HG03460 (cell line): ENCODE measurements around the gene EXOC6B.

Experiments used
- ATAC-seq: cut with Tn5 transposase; IDR thresholded peaks from one replicate; pipeline ENCODE4 v1.9.1; 2021; ENCODE audit not compliant: unreplicated experiment

Gene EXOC6B

DNA sequence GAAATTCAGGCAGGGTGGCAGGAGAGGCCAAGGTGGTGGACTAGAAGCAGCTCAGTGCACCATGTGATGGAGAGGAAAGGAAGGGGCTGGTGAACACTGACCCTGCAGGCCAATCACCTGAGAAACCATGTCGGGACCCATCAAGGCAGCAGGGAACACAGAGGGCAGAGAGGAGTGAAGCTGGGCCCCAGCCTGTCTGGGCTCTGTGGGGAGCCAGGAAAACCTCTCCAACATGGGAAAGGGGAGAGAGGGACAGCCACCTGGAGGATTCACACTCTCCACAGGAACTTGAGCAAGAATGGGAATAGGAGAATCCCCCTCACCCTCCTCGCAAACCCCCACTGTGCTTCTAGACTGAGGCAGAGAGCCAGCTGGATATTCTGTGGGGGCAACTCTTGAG, 592.6 kb downstream of the EXOC6B start:
- no peak for ATAC-seq

- no peak for ATAC-seq
These were observed 602.8 kb downstream of the EXOC6B start for GRCh38 chr2:72222829-72223564.

DNA sequence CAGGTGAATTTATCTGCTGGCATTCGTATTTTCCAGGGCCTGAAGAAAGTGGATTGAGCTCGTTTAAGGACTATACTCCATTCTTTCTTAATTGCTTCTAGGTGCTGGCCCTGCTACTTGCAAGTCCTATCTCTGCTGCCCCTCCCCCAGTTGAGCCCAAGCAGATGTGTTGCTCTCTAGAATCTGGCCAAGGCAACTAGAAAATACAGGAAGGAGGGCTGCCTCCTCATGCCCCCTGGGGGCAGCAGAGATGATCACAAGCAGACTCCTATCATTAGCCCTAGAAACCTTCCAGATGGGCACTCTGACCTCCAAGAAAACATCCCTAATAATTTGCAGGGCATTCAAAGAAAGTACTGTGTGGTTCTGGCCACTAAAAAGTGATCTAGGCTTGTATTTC, 605.7 kb downstream of the EXOC6B start:
- ATAC-seq, result no peak

DNA sequence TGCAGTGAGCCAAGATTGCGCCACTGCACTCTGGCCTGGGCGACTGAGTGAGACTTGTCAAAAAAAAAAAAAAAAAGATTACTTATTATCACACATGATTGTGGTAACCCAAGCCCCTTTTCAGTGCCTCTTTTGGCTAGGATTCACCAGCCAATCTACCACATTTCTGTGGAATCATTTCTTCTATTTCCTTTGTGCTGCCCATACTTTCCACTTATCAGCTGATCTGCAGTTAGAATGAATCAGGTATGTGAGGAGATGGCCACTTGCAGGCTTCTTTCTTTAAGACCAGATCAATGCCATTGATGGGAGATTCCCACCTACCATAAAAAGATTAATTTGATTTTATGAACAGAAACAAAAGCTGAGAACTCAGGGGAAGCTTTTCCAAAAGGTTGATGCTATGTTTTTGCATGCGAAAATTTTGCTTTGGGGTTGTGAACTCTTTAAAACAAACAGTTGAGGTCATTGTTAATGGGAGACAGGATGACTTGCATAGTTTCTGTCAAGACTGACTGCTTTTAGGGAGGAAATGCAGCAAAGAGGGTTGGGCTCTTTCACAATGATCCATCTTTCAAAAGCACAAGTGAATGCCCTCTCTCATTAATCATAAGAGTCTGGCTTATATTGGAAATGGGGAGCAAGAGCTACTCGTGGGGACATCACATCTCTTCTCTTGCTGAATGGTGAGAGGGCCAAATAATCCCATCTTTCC, 611.2 kb downstream of the EXOC6B start:
- no peak for ATAC-seq

DNA sequence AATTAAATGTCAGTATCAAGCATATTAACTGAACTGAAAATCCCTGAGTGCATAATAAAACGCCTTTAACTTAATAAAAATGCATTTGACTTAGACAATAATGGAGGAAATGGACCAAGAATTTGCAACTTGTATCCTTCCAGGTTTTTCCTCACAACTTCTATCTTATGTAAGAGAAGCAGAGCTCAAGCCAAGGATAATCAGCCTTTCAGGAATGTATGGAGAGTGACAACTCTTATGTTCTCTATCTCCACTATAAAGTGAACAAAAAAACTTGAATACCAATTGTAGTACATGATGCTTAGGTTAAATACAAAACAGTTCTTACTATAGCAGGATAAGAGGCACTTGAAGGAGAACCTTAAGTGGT, 613.4 kb downstream of the EXOC6B start:
- no peak for ATAC-seq

GRCh38 chr2:72211777-72212485, 613.9 kb downstream of the EXOC6B start:
- ATAC-seq, result no peak

DNA sequence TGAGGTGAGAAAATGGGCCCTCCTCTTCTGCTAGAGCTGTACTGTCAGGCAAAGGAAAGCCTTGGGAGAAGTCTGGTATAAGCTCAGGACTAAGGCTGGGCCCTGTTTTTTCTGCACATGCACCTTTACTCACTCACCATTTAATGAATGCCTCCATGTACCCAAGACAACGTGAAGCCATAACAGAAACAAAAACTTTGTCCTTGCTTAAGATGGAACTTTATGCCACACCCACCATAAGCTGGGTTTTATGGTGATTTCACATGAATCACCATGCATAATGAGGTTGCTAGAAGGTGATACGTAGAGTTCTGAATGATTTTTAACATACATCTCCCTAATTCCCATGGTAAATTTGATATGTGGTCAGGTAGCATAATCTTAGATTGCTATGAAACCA, 614.5 kb downstream of the EXOC6B start:
- no peak for ATAC-seq

DNA sequence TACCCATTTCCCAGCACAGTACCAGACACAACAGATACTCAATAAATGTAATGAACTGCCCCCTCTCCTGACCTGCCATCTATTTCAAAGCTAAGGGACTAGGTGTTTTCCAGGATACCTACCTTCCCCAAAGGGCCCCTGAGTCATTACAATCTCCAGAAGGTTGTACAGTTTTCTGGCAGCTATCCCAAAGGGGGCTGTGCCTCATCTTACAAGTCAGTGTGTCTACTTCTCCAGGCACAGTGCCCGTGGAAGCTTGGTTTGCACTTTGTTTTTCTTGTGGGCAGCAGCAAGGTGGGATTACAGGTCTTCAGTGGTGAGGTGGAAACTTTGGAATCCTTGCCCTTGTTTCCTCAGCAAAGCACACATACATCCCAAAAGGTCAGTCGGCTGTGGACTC, 615.4 kb downstream of the EXOC6B start:
- ATAC-seq, result no peak

DNA sequence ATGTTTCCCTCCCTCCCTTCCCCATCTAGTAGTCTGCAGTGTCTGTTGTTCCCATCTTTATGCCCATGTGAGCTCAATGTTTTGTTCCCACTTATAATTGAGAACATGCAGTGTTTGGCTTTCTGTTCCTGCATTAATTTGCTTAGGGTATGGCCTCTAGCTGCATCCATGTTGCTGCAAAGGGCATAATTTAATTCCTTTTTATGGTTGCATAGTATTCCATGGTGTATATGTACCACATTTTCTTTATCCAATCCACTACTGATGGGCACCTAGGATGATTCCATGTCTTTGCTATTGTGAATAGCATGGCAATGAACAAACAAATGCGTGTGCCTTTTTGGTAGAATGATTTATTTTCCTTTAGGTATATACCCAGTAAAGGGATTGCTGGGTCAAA, 617.6 kb downstream of the EXOC6B start:
- no peak for ATAC-seq

DNA sequence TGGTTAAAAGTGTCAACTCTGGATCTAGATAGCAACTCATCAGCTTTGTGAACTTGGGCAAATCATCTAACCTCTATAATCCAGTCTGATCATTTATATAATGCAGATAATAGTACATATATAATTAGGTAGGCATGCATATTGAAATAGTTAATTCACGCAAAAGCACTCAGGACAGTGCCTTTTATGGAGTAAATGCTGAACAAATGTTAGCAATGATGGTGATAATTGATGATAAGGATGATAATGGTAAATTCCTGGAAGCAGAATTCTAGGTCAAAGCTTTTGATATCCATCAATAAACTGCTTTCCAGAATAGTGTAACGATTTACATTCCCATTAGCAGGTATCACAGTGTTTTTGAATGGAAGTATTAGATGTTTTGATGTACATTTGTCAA, 618.5 kb downstream of the EXOC6B start:
- ATAC-seq, result no peak

DNA sequence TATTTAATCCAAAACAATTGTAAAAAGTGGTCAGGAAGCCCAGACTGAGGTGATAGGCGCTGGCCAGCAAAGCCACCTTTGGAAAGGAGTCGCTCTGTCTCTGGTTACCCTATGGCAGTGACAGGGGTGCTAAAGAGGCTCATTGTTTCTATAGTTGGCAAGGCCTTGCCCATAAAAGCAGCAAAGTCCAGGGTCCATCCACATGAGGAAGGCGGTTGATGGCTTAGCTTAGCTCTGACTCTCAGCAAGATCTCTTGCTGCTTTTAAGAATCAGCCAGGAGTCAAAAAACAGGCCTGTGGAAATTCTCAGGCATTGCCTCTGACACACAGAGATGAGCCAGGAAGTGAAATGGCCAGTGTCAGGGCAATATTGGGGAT, 620.3 kb downstream of the EXOC6B start:
- ATAC-seq, result no peak

- ATAC-seq, result no peak
These were observed 620.9 kb downstream of the EXOC6B start for GRCh38 chr2:72204786-72205503.

- ATAC-seq, result no peak
These were observed 621.6 kb downstream of the EXOC6B start for GRCh38 chr2:72204156-72204785.

DNA sequence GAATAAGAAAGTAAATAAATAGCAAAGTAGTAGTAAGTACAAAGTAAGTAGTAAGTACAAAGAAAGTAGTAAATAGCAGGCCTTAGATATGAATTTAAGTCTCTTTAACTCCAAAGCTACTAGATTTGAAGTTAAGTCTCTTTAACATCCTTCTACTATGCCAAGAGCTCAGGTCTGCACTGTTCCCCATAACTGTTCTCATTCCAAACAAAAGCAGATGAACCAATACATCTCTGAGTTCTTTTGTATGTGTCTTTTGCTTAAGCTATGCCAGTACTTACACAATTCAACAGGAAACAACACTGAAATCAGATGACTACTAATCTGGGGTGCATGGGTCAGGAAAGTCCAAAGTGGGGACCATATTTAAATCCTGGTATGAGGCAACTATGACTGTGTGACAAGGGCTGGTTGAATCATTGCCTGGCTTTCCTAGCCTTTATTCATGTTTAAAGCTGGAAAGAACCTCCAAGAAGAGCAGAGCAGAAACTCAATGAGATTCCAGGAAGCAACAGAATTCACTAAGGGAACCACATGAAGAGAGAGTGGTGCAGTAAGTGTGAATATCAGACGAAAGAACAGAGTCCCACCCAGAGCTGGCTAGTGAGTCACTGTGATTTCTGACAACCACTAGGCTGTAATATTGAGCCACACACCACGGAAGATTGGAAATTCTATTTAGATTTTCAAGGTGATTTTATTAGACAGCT, 627.1 kb downstream of the EXOC6B start:
- ATAC-seq, result no peak

- no peak for ATAC-seq
These were observed 632.1 kb downstream of the EXOC6B start for GRCh38 chr2:72193723-72194122.

GRCh38 chr2:72191441-72191840, 634.4 kb downstream of the EXOC6B start:
- ATAC-seq, result no peak

GRCh38 chr2:72185206-72185605, 640.6 kb downstream of the EXOC6B start:
- no peak for ATAC-seq

- ATAC-seq, result no peak
These were observed 642.4 kb downstream of the EXOC6B start for GRCh38 chr2:72183466-72183865.

DNA sequence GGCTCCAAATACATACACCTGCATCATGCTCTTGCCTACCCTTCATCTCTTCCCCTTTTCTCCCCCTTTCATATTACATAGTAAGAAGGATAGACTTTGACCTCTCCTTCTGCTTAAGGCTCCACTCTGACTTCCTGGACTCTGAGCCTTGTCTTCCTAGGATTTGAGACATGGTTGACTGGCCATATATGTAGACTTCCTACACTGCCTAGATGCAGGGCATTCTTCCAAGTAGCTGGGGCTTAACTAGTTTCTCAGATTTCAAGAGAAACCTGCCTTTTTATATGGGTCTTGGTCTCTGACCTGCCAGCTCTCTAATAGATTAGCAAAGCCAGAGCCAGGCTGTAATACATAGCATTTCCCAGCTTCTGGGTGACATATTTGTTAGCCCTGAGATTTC, 642.8 kb downstream of the EXOC6B start:
- ATAC-seq, result no peak

DNA sequence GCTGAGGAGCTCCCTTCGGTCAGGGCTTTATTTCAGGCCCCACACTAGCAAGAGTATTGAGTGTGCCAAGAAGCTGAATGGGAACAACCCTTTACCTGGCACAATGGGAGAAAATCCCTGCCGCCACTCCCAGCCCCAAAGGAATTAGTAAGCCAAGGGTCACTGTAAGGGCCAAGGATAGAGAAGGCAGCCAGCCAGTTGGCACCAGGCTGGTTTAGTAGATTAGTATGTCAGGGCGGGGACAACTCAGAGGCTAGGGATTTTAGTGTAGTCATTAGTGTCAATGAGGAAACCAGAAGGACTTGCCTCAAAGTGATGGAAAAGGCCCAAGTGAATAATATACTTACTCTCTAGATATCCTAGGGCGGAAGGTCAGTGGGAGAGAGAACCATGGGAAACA, 643.3 kb downstream of the EXOC6B start:
- no peak for ATAC-seq
